Activated B cell treated with CpG ODN at 0.5 μM for 24 hours (primary cell): ENCODE results near the gene SDSL. TPM values are rescaled to one million over a fixed set of nuclear protein-coding genes. Genes with fewer than 3 reads are reported as not detected.

Experiments
- ATAC-seq: fragments of 200-7000 bp; cut with Tn5 transposase; one replicate; pipeline ENCODE4 v1.10.0; 2021; ENCODE audit warnings: low read depth, mild to moderate bottlenecking, moderate library complexity
- CTCF ChIA-PET: fragments of 350-600 bp; sonication (Branson Sonifier 250); formaldehyde crosslinking; loops from one replicate; lab custom pipeline; 2021; ENCODE audit warnings: antibody characterized with exemption; lab: Charles Lee
- POLR2A ChIA-PET: fragments of 350-600 bp; sonication (Branson Sonifier 250); formaldehyde crosslinking; loops from one replicate; lab custom pipeline; 2021; ENCODE audit warnings: antibody characterized with exemption; lab: Charles Lee
- DNase-seq: peaks from one replicate; pipeline ENCODE4 v3.0.0; 2022
- H3K27ac Mint-ChIP-seq: one replicate; pipeline ENCODE4 v1.8.0; 2020; ENCODE audit warnings: mixed read lengths
- H3K27me3 Mint-ChIP-seq: one replicate; pipeline ENCODE4 v1.8.0; 2021; ENCODE audit warnings: mixed read lengths
- H3K36me3 Mint-ChIP-seq: one replicate; pipeline ENCODE4 v1.8.0; 2021; ENCODE audit warnings: low read depth, mixed read lengths
- H3K4me1 Mint-ChIP-seq: one replicate; pipeline ENCODE4 v1.8.0; 2021; ENCODE audit warnings: mixed read lengths
- H3K4me3 Mint-ChIP-seq: one replicate; pipeline ENCODE4 v1.8.0; 2020; ENCODE audit warnings: mild to moderate bottlenecking, mixed read lengths
- H3K9me3 Mint-ChIP-seq: one replicate; pipeline ENCODE4 v1.8.0; 2020; ENCODE audit warnings: mixed read lengths
- intact Hi-C: fragments of 100-400 bp; cut with micrococcal nuclease; formaldehyde crosslinking; loops from one replicate; pipeline ENCODE4 v1.15.1; 2024
- total RNA-seq: library from RNA; stranded (reverse); gene quantifications from 2 replicates; pipeline ENCODE4 v1.2.3, GENCODE V29; 2022
- TF ChIP-seq, protein P1 (sequence below): fragments of 200-600 bp; IDR thresholded peaks from one replicate; pipeline ENCODE4 v1.8.0; 2022; ENCODE audit warnings: antibody characterized with exemption, mild to moderate bottlenecking

Gene SDSL
- total RNA-seq, 1 donor from 2014 or later = 0.20 TPM

DNA sequence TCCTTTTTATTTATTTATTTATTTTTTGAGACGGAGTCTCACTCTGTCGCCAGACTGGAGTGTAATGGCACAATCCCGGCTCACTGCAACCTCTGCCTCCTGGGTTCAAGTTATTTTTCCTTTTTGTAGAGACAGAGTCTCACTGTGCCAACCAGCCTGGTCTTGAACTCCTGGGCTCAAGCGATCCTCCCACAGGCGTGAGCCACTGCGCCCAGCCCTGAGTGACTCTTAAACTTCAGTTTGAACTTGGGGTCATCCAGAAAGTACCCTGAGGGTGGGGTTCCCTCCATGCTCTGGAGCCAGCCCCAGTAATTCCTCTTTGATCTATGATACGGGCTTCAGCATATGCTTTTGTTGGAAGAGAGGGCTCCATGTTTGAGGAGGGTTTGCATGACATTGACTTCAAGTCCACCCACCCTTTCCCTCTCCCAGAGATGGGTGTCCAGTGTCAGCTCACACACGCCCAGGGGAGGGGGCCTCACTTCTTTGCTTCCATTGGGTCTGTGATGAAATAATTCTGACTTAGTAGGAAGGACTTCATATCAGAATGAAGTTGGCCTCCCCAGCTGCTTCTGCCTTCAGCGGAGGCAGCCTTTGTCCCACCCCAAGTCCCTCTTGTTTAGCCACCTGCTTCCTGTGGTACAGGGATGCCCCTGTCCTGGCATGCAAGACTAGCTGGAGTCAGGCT lies 30.4 kb upstream of the SDSL start:
- no peaks in the 10 kb centered on the region for H3K4me1 Mint-ChIP-seq
- DNase-seq (no peak), ATAC-seq (no peak)
- no peaks in the 10 kb centered on the region for H3K27me3 Mint-ChIP-seq
- peaks cover 18% of the 10 kb centered on the region for H3K36me3 Mint-ChIP-seq
- ChIA-PET POLR2A (no interaction called here), CTCF (no interaction called here)
- H3K4me3 Mint-ChIP-seq = no peak overlapping the region
- intact Hi-C loops = no loop called here
- TF ChIP-seq, protein P1, sequence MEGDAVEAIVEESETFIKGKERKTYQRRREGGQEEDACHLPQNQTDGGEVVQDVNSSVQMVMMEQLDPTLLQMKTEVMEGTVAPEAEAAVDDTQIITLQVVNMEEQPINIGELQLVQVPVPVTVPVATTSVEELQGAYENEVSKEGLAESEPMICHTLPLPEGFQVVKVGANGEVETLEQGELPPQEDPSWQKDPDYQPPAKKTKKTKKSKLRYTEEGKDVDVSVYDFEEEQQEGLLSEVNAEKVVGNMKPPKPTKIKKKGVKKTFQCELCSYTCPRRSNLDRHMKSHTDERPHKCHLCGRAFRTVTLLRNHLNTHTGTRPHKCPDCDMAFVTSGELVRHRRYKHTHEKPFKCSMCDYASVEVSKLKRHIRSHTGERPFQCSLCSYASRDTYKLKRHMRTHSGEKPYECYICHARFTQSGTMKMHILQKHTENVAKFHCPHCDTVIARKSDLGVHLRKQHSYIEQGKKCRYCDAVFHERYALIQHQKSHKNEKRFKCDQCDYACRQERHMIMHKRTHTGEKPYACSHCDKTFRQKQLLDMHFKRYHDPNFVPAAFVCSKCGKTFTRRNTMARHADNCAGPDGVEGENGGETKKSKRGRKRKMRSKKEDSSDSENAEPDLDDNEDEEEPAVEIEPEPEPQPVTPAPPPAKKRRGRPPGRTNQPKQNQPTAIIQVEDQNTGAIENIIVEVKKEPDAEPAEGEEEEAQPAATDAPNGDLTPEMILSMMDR = no peak
- no peaks in the 10 kb centered on the region for H3K9me3 Mint-ChIP-seq
- no peak overlapping the region for H3K27ac Mint-ChIP-seq

DNA sequence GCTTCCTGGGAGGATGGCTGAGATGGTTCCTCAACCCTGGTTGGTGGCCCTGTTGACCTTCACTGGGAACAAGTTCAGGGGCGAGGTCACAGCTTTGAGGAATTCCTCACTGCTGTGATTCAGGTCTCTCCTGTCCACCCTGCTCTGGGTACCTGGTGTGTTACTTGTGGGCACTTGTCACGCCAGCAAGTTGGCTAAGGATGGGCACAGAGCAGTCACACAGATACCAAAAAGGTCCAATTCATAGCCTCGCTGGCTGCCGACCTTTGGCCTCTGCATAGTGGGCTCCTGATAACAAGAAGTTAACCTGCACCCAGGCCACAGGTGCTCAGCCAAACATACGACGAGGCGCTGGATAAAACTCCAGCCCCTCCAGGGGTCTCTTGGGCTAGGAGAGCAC lies 29.7 kb upstream of the SDSL start:
- H3K4me3 Mint-ChIP-seq = no peak overlapping the region

DNA sequence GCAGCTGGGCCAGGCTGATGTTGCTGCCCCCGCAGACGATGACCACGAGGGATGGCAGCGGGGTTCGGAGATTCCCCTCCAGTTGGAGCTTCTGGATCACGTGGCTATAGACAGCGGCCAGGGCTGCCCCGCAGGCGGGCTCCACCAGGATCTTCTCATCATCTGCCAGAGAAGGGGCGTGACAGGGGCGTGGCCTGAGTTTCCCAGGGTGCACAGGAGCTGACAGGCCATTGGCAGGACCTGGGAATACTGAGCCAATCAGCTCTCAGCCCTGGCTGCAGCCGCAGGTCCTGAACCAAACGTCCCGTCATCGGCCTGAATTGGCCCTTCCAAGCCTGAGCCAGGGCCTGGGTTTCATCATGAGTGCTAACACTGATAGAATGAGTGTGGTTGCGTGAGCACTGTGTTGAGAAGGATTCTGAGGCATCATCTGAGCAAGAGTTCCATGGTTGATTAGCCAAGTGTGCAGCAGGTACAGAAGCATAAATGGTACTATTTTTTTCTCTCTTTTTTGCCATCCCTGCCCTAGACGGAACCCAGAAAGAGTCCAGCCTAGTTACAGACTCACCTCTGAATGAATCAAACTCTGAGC lies 29.1 kb upstream of the SDSL start:
- CTCF ChIA-PET = no interaction called here
- POLR2A ChIA-PET = interaction anchor here (1.0 kb wide), 1 partner anchor 39 kb away, joined by 3 read pairs; no protein-coding TSS in a partner anchor
- Mint-ChIP-seq H3K36me3 (peaks cover 9% of the 10 kb centered on the region), H3K4me3 (no peak overlapping the region), H3K4me1 (no peaks in the 10 kb centered on the region), H3K27me3 (peaks cover 4% of the 10 kb centered on the region), H3K9me3 (no peaks in the 10 kb centered on the region), H3K27ac (no peak overlapping the region)
- TF ChIP-seq, protein P1 = no peak
- DNase-seq = no peak
- ATAC-seq = no peak
- intact Hi-C loops = no loop called here

More for the DNA sequence above, 29.7 kb upstream of the SDSL start:
- no peaks in the 10 kb centered on the region for H3K9me3 Mint-ChIP-seq
- H3K36me3 Mint-ChIP-seq = peaks cover 12% of the 10 kb centered on the region
- intact Hi-C loops = no loop called here
- no peak overlapping the region for H3K27ac Mint-ChIP-seq
- TF ChIP-seq, protein P1 = no peak
- H3K27me3 Mint-ChIP-seq = peaks cover under 1% of the 10 kb centered on the region
- DNase-seq = no peak
- no peaks in the 10 kb centered on the region for H3K4me1 Mint-ChIP-seq
- POLR2A ChIA-PET = interaction anchor here (1.0 kb wide), 1 partner anchor 38 kb away, joined by 3 read pairs; no protein-coding TSS in a partner anchor
- no peak for ATAC-seq
- CTCF ChIA-PET = no interaction called here

DNA sequence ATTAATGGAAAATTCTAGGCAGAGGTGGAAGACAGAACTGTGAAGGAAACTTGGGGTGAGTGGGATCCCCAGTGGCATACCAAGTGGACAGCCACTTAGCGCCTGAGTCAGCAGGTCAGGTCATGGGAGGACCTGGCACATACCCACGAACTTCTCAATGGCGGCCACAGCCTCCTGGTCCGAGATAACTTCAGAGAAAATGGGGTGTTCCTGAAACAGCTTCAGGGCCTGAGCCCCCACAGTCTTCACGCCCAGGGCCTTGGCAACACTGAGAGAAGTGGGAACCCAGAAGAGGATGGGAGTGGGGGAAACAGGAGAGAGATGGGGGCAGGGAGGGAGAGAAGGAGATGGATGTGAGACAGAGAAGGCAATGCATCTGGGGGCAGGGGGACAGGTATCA lies 28.4 kb upstream of the SDSL start:
- H3K27me3 Mint-ChIP-seq = peaks cover 4% of the 10 kb centered on the region
- no peak overlapping the region for H3K27ac Mint-ChIP-seq
- ATAC-seq = no peak
- CTCF ChIA-PET = no interaction called here
- H3K36me3 Mint-ChIP-seq = peaks cover 5% of the 10 kb centered on the region
- H3K4me3 Mint-ChIP-seq = no peak overlapping the region
- H3K4me1 Mint-ChIP-seq = no peaks in the 10 kb centered on the region
- intact Hi-C loops = no loop called here
- DNase-seq = no peak
- no peaks in the 10 kb centered on the region for H3K9me3 Mint-ChIP-seq
- TF ChIP-seq, protein P1 = no peak
- POLR2A ChIA-PET = no interaction called here

DNA sequence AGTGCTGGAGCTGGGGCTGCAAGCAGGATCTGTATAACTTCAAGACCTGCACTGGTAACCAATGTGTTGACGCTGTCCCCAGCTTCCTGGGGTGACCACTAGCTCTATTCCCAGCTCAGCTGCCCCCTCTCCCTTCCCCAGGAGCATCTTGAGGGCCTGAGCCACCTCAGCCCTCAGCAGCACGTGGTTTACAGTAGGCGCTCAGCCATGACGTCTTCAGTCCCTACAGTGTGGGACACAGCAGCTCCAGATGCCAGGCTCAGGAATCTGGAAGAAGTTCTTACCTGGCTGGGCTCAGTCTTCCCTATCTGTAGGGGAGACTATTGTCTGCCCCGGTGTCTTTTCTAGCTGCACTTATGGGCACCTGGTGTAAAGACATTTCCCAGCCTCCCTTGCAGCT lies 27.1 kb upstream of the SDSL start:
- DNase-seq = no peak
- H3K27ac Mint-ChIP-seq = no peak overlapping the region
- peaks cover 3% of the 10 kb centered on the region for H3K36me3 Mint-ChIP-seq

More for the DNA sequence above, 27.1 kb upstream of the SDSL start:
- no peak overlapping the region for H3K4me3 Mint-ChIP-seq
- TF ChIP-seq, protein P1 = no peak
- CTCF ChIA-PET = no interaction called here
- no peaks in the 10 kb centered on the region for H3K4me1 Mint-ChIP-seq
- intact Hi-C loops = no loop called here
- ATAC-seq = no peak
- H3K9me3 Mint-ChIP-seq = no peaks in the 10 kb centered on the region
- peaks cover 6% of the 10 kb centered on the region for H3K27me3 Mint-ChIP-seq
- POLR2A ChIA-PET = no interaction called here
